Stimulated activated CD8-positive, alpha-beta memory T cell treated with anti-CD3 and anti-CD28 coated beads, Interleukin-2, amount 100 ng/mL, for 48 hours (primary cell): ENCODE data around the gene RAB3A.

Experiments used
- DNase-seq, 2 donors: peaks; one replicate each; pipeline ENCODE4 v3.0.0-alpha.2; 2020; ENCODE audit warnings: low read depth in 2 of 2

The RAB3A gene

GRCh38 chr19:18197306-18197705 is 6.5 kb downstream of the RAB3A start:
- DNase-seq, result no peak

GRCh38 chr19:18196511-18196845 is 7.4 kb downstream of the RAB3A start:
- no peak for DNase-seq

GRCh38 chr19:18194554-18195238 is 9.1 kb downstream of the RAB3A start:
- no peak for DNase-seq

- DNase-seq, result no peak
Observed at GRCh38 chr19:18194181-18194530, 9.7 kb downstream of the RAB3A start.

GRCh38 chr19:18193388-18194180 is 10.3 kb downstream of the RAB3A start:
- no peak for DNase-seq

GRCh38 chr19:18192673-18193387 is 11.0 kb downstream of the RAB3A start, which contains the start of gene MPV17L2:
MPV17L2 (plus strand) TSS chr19:18193218; CDS start chr19:18193282, 64 bp downstream.
- DNase-seq, result peak; percentile 95 to 97

GRCh38 chr19:18191640-18192062 is 12.2 kb downstream of the RAB3A start:
- DNase-seq, result no peak

- DNase-seq, result no peak
Observed at GRCh38 chr19:18190278-18190677, 13.6 kb downstream of the RAB3A start.

- DNase-seq, result no peak
Observed at GRCh38 chr19:18185538-18185937, 18.3 kb downstream of the RAB3A start.

- no peak for DNase-seq
Observed at GRCh38 chr19:18183529-18183928, 20.3 kb downstream of the RAB3A start.

GRCh38 chr19:18179957-18180356 is 23.9 kb downstream of the RAB3A start:
- no peak for DNase-seq

GRCh38 chr19:18176367-18177310 is 27.2 kb downstream of the RAB3A start:
- no peak for DNase-seq

- no peak for DNase-seq
Observed at GRCh38 chr19:18174983-18175382, 28.9 kb downstream of the RAB3A start.

- peak; percentile 49 to 53 for DNase-seq
Observed at GRCh38 chr19:18173572-18174288, 30.1 kb downstream of the RAB3A start, which contains the start of gene IFI30. IFI30 (plus strand) TSS chr19:18173813; CDS start chr19:18173842, 29 bp downstream.

- no peak for DNase-seq
Observed at GRCh38 chr19:18173054-18173571, 30.7 kb downstream of the RAB3A start.

- DNase-seq, result no peak
Observed at GRCh38 chr19:18172331-18173053, 31.4 kb downstream of the RAB3A start.

- no peak for DNase-seq
Observed at GRCh38 chr19:18171605-18172327, 32.1 kb downstream of the RAB3A start.

- DNase-seq, result no peak
Observed at GRCh38 chr19:18170714-18171255, 33.1 kb downstream of the RAB3A start.
